Cardiac fibroblast (primary cell): Measurements from ENCODE around the gene KPNA1.

Experiments
- DNase-seq, 2 donors: peaks; one replicate each; pipeline versions ENCODE4 v3.0.0 to v3.0.0-alpha.2; 2010; ENCODE audit warnings: low read depth in 2 of 2
- H3K4me3 ChIP-seq, 2 donors: replicated peaks in 1 of 2; 1 replicate in 1 of 2; 2 replicates in 1 of 2; pipeline ENCODE4 v1.5.1; 2011; ENCODE audit warnings: low read depth in 2 of 2, low read length in 2 of 2, mild to moderate bottlenecking in 2 of 2, moderate library complexity in 1 of 2
- TF ChIP-seq, protein P1 (sequence below): IDR thresholded peaks from one replicate; pipeline ENCODE4 v1.5.1; 2011; ENCODE audit warnings: low read depth, mild to moderate bottlenecking, low read length, inconsistent platforms

The KPNA1 gene

DNA sequence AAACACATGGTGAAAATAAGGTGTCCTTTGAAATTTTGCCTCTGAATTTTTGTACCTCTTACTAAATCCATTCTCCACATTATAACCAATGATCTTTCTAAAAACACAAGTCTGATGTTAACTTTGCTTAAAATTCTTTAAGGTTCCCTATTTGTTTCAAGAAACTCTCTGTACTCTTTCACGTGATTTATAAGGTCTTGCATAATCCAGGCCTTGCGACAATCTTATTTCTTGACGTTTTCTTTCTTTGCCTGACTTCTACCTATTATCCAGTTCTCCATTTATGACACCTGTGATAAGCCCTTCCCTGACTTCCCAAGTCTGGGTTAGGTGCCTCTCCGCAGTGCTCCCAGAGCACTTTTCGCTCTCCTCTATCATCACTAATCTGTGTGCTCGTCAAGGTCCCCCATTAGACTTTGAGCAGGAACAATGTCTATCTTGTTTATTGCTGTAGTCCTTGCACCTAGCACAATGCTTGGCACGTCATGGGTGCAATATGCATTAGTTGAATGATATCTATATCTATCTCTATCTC is 24.3 kb upstream of the KPNA1 start:
- DNase-seq = no peak
- H3K4me3 ChIP-seq = no peak overlapping the region
- TF ChIP-seq, protein P1, sequence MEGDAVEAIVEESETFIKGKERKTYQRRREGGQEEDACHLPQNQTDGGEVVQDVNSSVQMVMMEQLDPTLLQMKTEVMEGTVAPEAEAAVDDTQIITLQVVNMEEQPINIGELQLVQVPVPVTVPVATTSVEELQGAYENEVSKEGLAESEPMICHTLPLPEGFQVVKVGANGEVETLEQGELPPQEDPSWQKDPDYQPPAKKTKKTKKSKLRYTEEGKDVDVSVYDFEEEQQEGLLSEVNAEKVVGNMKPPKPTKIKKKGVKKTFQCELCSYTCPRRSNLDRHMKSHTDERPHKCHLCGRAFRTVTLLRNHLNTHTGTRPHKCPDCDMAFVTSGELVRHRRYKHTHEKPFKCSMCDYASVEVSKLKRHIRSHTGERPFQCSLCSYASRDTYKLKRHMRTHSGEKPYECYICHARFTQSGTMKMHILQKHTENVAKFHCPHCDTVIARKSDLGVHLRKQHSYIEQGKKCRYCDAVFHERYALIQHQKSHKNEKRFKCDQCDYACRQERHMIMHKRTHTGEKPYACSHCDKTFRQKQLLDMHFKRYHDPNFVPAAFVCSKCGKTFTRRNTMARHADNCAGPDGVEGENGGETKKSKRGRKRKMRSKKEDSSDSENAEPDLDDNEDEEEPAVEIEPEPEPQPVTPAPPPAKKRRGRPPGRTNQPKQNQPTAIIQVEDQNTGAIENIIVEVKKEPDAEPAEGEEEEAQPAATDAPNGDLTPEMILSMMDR = no peak

DNA sequence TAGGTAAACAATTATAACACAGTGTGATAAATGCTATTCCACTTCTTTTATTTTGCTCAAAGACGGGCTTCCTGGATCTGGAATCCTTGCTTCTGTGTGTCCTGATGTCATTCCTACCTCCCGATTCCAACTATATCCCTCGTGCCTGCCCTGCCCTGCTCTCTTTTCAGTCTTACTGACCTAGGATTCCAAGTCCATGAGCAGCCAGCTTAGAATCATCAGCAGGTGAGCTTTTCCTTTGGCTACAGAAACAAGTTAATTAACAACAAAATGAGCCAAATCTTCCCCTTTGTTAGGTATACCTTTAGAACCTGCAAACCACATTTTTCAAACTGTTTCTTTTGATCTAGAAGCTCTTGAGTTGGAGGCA is 21.9 kb upstream of the KPNA1 start:
- TF ChIP-seq, protein P1 = no peak
- DNase-seq = no peak
- H3K4me3 ChIP-seq = no peak overlapping the region

DNA sequence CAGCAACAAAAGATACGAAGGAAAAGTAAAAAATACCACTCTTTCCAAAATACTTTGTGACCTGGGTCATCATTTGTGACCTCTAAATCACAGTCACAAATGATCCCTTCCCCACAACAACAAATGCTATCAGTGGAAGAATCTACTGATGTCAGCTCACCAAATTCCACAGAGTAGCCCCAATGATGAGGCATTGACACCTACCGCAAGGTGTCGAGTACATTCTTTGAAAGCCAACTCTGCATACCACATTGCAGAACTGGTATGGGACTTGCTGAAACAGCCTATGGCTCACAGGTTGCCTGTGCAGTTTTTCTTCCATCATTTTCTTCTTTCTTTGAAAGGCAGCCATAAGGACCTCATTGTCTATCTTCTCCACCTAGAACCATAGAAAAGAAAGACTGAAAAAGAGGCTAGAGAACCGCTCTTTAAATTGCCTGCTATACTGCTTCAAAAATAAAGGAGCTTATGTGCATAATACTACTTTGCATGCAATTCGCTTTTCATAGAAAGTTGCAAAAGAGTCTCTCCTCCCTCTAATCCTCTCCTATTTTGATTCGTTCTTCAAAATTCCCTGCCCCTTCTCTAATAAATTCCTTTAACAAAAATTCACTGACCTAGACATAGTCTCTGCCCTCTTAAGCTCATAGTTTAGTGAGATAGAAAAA is 21.4 kb upstream of the KPNA1 start:
- TF ChIP-seq, protein P1 = no peak
- no peak for DNase-seq
- H3K4me3 ChIP-seq = no peak overlapping the region

DNA sequence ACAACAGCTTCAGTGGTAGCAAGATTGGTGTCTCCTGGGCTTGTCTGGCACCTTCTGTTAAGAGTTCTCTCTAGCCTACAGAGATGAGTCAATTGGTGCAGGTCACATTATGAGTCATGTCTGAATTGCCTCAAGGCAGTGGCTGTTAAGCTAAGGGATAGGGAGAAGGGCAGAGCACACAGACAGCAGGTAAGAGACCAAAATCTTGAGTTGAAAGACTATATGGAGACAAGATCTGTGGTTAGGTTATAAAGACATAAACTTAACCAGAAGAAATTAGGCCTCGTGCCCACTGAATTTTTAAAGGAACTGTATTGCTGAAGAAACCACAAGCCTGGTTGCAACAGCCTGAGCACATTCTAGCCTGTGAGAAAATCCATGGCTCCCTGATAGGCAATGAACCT is 19.2 kb upstream of the KPNA1 start:
- TF ChIP-seq, protein P1 = no peak
- peak; percentile 42 to 78 for DNase-seq

DNA sequence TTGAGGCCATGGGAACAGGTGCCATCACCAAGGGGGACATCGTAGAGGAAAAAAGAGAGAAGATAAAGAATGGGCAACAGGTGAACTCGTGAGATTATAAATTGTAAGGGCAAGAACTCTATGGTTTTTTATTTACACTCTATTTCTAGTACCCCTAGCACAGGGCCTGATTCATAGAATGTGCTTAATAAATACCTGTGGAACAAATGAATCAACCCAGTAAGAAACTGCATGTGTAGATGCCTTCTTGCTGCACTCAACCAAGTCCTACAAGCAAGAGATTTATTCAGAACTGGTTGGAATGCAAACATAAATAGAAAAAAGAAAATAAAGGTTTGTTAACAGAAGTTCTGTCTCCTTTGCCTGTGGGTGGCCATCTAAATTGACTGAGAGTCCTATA is 18.7 kb upstream of the KPNA1 start:
- TF ChIP-seq, protein P1 = no peak
- H3K4me3 ChIP-seq = no peak overlapping the region
- DNase-seq = no peak

More for the DNA sequence above, 19.2 kb upstream of the KPNA1 start:
- H3K4me3 ChIP-seq = no peak overlapping the region

DNA sequence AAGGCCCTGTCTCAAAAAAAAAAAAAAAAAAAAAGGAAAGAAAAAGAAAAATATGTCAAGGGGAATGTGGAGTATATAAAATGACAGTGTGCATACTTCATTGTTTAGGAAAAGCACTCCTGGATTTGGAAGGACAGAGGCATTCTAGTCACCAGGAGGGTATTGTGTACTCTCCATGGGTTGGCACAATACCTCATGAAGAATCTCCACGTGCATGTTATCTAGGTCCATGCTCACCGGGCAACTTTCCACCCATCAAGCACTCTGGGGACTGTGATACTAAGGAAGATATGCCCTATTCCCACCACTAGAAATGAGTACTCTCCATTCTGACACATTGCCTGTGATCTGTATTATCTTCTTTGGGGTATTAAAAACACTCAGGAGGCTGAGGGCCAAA is 15.4 kb upstream of the KPNA1 start:
- DNase-seq = no peak
- H3K4me3 ChIP-seq = no peak overlapping the region
- TF ChIP-seq, protein P1 = no peak

DNA sequence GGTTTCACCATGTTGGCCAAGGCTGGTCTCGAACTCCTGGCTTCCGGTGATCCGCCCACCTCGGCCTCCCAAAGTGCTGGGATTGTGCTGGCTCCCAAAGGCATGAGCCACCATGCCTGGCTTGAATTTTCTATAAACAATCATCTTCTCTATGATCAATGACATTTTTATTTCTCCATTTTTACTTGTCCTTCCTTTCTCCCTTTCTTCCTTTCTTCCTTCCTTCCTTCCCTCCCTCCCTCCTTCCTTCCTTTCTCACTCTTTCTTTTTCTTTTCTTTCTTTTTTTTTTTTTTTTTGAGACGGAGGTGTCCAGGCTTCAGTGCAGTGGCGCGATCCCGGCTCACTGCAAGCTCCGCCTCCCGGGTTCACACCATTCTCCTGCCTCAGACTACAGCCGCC is 8.6 kb upstream of the KPNA1 start:
- no peak overlapping the region for H3K4me3 ChIP-seq
- TF ChIP-seq, protein P1 = no peak
- DNase-seq = no peak
